Dermis microvascular lymphatic vessel endothelial cell (primary cell): ENCODE measurements around the gene FDCSP. TPM values are rescaled to one million over a fixed set of nuclear protein-coding genes. Genes with fewer than 3 reads are reported as not detected.
"Not testable (repeated sequence)": the region's sequence is repeated elsewhere in the genome, so short reads cannot be mapped to it uniquely, and the experiment has no call there.

Source experiments
- DNase-seq, 2 donors: peaks; one replicate each; pipeline versions ENCODE4 v3.0.0 to v3.0.0-alpha.2; 2010; ENCODE audit warnings: low read depth in 2 of 2
- total RNA-seq: library from RNA; depleted of rRNA; stranded (reverse); fragments of >200 nt; gene quantifications from 2 replicates; pipeline ENCODE4 v1.2.1, GENCODE V29; 2014

FDCSP gene
- total RNA-seq, 1 donor from 2014 or later = not detected

- no peak for DNase-seq
Observed at GRCh38 chr4:70239131-70239883, 13.4 kb downstream of the FDCSP start.

GRCh38 chr4:70239884-70240591, 14.1 kb downstream of the FDCSP start:
- no peak for DNase-seq

- not testable (repeated sequence) for DNase-seq
Observed at GRCh38 chr4:70242297-70242696, 16.4 kb downstream of the FDCSP start, which contains the start of gene CSN3. Gene CSN3, plus strand, starts transcription at chr4:70242597. Its CDS starts 2,223 bp downstream, at chr4:70244820.

GRCh38 chr4:70243091-70243490, 17.2 kb downstream of the FDCSP start:
- no peak for DNase-seq

GRCh38 chr4:70251250-70251944, 25.5 kb downstream of the FDCSP start:
- DNase-seq = no peak

GRCh38 chr4:70251945-70252277, 26.0 kb downstream of the FDCSP start:
- DNase-seq = no peak

GRCh38 chr4:70269674-70270073, 43.8 kb downstream of the FDCSP start:
- DNase-seq = no peak

GRCh38 chr4:70277121-70277520, 51.2 kb downstream of the FDCSP start:
- no peak for DNase-seq

- no peak for DNase-seq
Observed at GRCh38 chr4:70280567-70280966, 54.6 kb downstream of the FDCSP start.

Other genes with a start within 250 kb of the FDCSP start
- gene STATH, start 230.2 kb upstream of the FDCSP start, total RNA-seq = not detected in 2 replicates
- gene HTN3, start 197.7 kb upstream of the FDCSP start, total RNA-seq = not detected in 2 replicates
- gene HTN1, start 175.7 kb upstream of the FDCSP start, total RNA-seq = 0.26 TPM in 1 of 2 replicates, not detected in the other
- not detected in 2 replicates for gene PRR27, start 71.9 kb upstream of the FDCSP start, total RNA-seq
- not detected in 2 replicates for gene ODAM, start 30.4 kb upstream of the FDCSP start, total RNA-seq
- gene CSN3, start 16.5 kb downstream of the FDCSP start, total RNA-seq = not detected in 2 replicates
- not detected in 2 replicates for gene CABS1, start 108.9 kb downstream of the FDCSP start, total RNA-seq
- gene SMR3A, start 134.6 kb downstream of the FDCSP start, total RNA-seq = not detected in 2 replicates
- not detected in 2 replicates for gene SMR3B, start 157.0 kb downstream of the FDCSP start, total RNA-seq
- gene OPRPN, start 171.8 kb downstream of the FDCSP start, total RNA-seq = not detected in 2 replicates
- gene MUC7, start 246.1 kb downstream of the FDCSP start, total RNA-seq = not detected in 2 replicates